Keratinocyte (primary cell): ENCODE results near the gene SMIM35.

Experiments used
- EZH2 ChIP-seq: IDR thresholded peaks from one replicate; pipeline ENCODE4 v1.6.1; 2012; ENCODE audit warnings: inconsistent platforms, mild to moderate bottlenecking, low read length, moderate library complexity
- TF ChIP-seq, protein P1 (sequence below), 3 experiments: IDR thresholded peaks in 1 of 3; conservative IDR thresholded peaks in 1 of 3; optimal IDR thresholded peaks in 1 of 3; 2 replicates in 2 of 3; 3 replicates in 1 of 3; pipeline versions ENCODE3 to v1.5.1; 2011; ENCODE audit warnings: low read length in 3 of 3, mild to moderate bottlenecking in 3 of 3, moderate library complexity in 2 of 3, control low read depth in 1 of 3, inconsistent platforms in 1 of 3; ENCODE audit not compliant: insufficient read depth in 2 of 3; ENCODE audit errors: extremely low read depth in 1 of 3

DNA sequence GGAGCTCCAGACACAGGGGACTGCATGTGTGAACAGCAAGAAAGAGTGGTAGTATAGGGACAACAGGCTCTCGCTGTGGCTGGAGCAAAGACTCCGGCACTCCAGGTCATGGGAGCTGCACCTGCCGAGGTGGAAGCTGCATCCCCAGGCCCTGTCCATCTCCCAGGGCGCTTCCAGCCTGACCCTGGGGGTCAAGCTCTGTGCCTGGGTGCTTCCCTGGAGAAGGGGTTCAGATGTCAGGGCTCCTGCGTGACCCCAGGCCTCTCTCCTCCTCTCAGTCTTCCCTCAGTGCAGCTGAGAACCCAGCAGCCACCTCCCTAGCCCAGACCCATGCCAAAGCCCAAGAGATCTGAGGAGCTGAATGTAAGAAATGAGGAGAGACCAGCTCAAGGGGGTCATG is 6.5 kb downstream of the SMIM35 start:
- no peak for TF ChIP-seq EZH2
- TF ChIP-seq, protein P1, sequence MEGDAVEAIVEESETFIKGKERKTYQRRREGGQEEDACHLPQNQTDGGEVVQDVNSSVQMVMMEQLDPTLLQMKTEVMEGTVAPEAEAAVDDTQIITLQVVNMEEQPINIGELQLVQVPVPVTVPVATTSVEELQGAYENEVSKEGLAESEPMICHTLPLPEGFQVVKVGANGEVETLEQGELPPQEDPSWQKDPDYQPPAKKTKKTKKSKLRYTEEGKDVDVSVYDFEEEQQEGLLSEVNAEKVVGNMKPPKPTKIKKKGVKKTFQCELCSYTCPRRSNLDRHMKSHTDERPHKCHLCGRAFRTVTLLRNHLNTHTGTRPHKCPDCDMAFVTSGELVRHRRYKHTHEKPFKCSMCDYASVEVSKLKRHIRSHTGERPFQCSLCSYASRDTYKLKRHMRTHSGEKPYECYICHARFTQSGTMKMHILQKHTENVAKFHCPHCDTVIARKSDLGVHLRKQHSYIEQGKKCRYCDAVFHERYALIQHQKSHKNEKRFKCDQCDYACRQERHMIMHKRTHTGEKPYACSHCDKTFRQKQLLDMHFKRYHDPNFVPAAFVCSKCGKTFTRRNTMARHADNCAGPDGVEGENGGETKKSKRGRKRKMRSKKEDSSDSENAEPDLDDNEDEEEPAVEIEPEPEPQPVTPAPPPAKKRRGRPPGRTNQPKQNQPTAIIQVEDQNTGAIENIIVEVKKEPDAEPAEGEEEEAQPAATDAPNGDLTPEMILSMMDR (optimal IDR thresholded peaks at IDR 0.05 in 1 of 3, IDR thresholded peaks at IDR 0.05 in 1 of 3, conservative IDR thresholded peaks at IDR 0.05 in 1 of 3; ENCODE audit: extremely low read depth in 1 of 3, insufficient read depth in 2 of 3, low read length in 3 of 3), result no peak
